Measurements from ENCODE around the gene BCDIN3D.
A peak's percentile ranks its signal among the peaks of the same experiment; 100 is the strongest.
"Not testable (repeated sequence)": the region's sequence is repeated elsewhere in the genome, so short reads cannot be mapped to it uniquely, and the experiment has no call there.

BCDIN3D gene

GRCh38 chr12:49855890-49856289, 13.0 kb upstream of the BCDIN3D start:
- DNase-seq: not testable (repeated sequence)

GRCh38 chr12:49854976-49855375, 12.1 kb upstream of the BCDIN3D start:
- DNase-seq: no peak

GRCh38 chr12:49853671-49854070, 10.8 kb upstream of the BCDIN3D start:
- DNase-seq: no peak

GRCh38 chr12:49847161-49847560, 4.3 kb upstream of the BCDIN3D start:
- no peak for DNase-seq

- DNase-seq: no peak
These were observed 3.1 kb upstream of the BCDIN3D start for GRCh38 chr12:49846032-49846431.

- no peak for DNase-seq
These were observed 1.1 kb upstream of the BCDIN3D start for GRCh38 chr12:49843876-49844437.

GRCh38 chr12:49843411-49843810, 505 bp upstream of the BCDIN3D start:
- DNase-seq: no peak

GRCh38 chr12:49838973-49839633, 3.8 kb downstream of the BCDIN3D start:
- peak; percentile 42 for DNase-seq

- peak; percentile 85 for DNase-seq
These were observed 10.0 kb downstream of the BCDIN3D start for GRCh38 chr12:49832836-49833421.

- DNase-seq: no peak
These were observed 11.2 kb downstream of the BCDIN3D start for GRCh38 chr12:49831717-49832116.

- peak; percentile 98 for DNase-seq
These were observed 14.5 kb downstream of the BCDIN3D start, which contains the start of gene NCKAP5L for GRCh38 chr12:49828133-49829091. Gene NCKAP5L (minus strand): TSS chr12:49828413. CDS start chr12:49804044, 24,369 bp downstream.

- DNase-seq: peak; percentile 62
These were observed 15.4 kb downstream of the BCDIN3D start for GRCh38 chr12:49827401-49828099.

- no peak for DNase-seq
These were observed 15.9 kb downstream of the BCDIN3D start for GRCh38 chr12:49827051-49827400.

- DNase-seq: peak; percentile 31
These were observed 16.9 kb downstream of the BCDIN3D start for GRCh38 chr12:49825971-49826421.

GRCh38 chr12:49825360-49825970, 17.4 kb downstream of the BCDIN3D start:
- no peak for DNase-seq

GRCh38 chr12:49824895-49825294, 18.0 kb downstream of the BCDIN3D start:
- peak; percentile 36 for DNase-seq

GRCh38 chr12:49824416-49824815, 18.5 kb downstream of the BCDIN3D start:
- DNase-seq: no peak

GRCh38 chr12:49823951-49824350, 19.0 kb downstream of the BCDIN3D start:
- DNase-seq: no peak

- no peak for DNase-seq
These were observed 19.6 kb downstream of the BCDIN3D start for GRCh38 chr12:49823350-49823749.

GRCh38 chr12:49821373-49822287, 21.3 kb downstream of the BCDIN3D start:
- no peak for DNase-seq

- no peak for DNase-seq
These were observed 23.1 kb downstream of the BCDIN3D start for GRCh38 chr12:49819786-49820185.
